ENCODE measurements around the gene SMIM21.

The SMIM21 gene

GRCh38 chr18:75408554-75409506 lies 18.7 kb downstream of the SMIM21 start (continued):
- TF ChIP-seq ZNF600 (tag by site-specific recombination; IDR thresholded peaks at IDR 0.05) (0 out of 2 replicates have a peak, but pooled peaks have one; percentile 14), ZNF837 (tag by site-specific recombination; IDR thresholded peaks at IDR 0.05) (no peak), SALL2 (tag by site-specific recombination; IDR thresholded peaks at IDR 0.05; ENCODE audit: borderline replicate concordance) (no peak), ZNF350 (tag by site-specific recombination; IDR thresholded peaks at IDR 0.05) (no peak), SCRT1 (tag by site-specific recombination; IDR thresholded peaks at IDR 0.05; ENCODE audit: borderline replicate concordance) (no peak), ZBTB6 (tag by site-specific recombination; IDR thresholded peaks at IDR 0.05) (no peak), ZNF211 (tag by site-specific recombination; IDR thresholded peaks at IDR 0.05; ENCODE audit: low read depth) (no peak), HOXD13 (CRISPR knock-in tag; IDR thresholded peaks at IDR 0.05; ENCODE audit: borderline replicate concordance) (no peak), ZNF571 (tag by site-specific recombination; IDR thresholded peaks at IDR 0.05) (no peak), ZNF473 (tag by site-specific recombination; IDR thresholded peaks at IDR 0.05) (no peak), ZNF341 (tag by site-specific recombination; IDR thresholded peaks at IDR 0.05; ENCODE audit: low read depth) (no peak), ZNF707 (tag by site-specific recombination; IDR thresholded peaks at IDR 0.05) (no peak), ZNF423 (tag by site-specific recombination; IDR thresholded peaks at IDR 0.05) (no peak), TSHZ1 (tag by site-specific recombination; IDR thresholded peaks at IDR 0.05; ENCODE audit: borderline replicate concordance) (0 out of 2 replicates have a peak, but pooled peaks have one; percentile 17), ZEB2 (tag by site-specific recombination; IDR thresholded peaks at IDR 0.05) (peak; percentile 84), ZNF416 (tag by site-specific recombination; IDR thresholded peaks at IDR 0.05) (no peak), ZNF558 (tag by site-specific recombination; IDR thresholded peaks at IDR 0.05) (peak; percentile 51; the same call in 1 of the 2 replicates), ZNF140 (tag by site-specific recombination; IDR thresholded peaks at IDR 0.05) (no peak), TCF7L2 (IDR thresholded peaks at IDR 0.05; ENCODE audit: borderline replicate concordance, low read depth, low read length) (no peak), KLF7 (tag by site-specific recombination; IDR thresholded peaks at IDR 0.05; ENCODE audit: borderline replicate concordance) (no peak), GLI2 (tag by site-specific recombination; IDR thresholded peaks at IDR 0.05; ENCODE audit: borderline replicate concordance, low read depth) (no peak), ZBTB20 (tag by site-specific recombination; IDR thresholded peaks at IDR 0.05) (no peak)
- TF ChIP-seq, protein P1, sequence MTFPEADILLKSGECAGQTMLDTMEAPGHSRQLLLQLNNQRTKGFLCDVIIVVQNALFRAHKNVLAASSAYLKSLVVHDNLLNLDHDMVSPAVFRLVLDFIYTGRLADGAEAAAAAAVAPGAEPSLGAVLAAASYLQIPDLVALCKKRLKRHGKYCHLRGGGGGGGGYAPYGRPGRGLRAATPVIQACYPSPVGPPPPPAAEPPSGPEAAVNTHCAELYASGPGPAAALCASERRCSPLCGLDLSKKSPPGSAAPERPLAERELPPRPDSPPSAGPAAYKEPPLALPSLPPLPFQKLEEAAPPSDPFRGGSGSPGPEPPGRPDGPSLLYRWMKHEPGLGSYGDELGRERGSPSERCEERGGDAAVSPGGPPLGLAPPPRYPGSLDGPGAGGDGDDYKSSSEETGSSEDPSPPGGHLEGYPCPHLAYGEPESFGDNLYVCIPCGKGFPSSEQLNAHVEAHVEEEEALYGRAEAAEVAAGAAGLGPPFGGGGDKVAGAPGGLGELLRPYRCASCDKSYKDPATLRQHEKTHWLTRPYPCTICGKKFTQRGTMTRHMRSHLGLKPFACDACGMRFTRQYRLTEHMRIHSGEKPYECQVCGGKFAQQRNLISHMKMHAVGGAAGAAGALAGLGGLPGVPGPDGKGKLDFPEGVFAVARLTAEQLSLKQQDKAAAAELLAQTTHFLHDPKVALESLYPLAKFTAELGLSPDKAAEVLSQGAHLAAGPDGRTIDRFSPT (tag by site-specific recombination; IDR thresholded peaks at IDR 0.05): peak; percentile 68
- TF ChIP-seq, protein P2, sequence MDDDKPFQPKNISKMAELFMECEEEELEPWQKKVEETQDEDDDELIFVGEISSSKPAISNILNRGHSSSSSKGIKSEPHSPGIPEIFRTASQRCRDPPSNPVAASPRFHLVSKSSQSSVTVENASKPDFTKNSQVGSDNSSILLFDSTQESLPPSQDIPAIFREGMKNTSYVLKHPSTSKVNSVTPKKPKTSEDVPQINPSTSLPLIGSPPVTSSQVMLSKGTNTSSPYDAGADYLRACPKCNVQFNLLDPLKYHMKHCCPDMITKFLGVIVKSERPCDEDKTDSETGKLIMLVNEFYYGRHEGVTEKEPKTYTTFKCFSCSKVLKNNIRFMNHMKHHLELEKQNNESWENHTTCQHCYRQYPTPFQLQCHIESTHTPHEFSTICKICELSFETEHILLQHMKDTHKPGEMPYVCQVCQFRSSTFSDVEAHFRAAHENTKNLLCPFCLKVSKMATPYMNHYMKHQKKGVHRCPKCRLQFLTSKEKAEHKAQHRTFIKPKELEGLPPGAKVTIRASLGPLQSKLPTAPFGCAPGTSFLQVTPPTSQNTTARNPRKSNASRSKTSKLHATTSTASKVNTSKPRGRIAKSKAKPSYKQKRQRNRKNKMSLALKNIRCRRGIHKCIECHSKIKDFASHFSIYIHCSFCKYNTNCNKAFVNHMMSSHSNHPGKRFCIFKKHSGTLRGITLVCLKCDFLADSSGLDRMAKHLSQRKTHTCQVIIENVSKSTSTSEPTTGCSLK (tag by site-specific recombination; IDR thresholded peaks at IDR 0.05): no peak
- TF ChIP-seq, protein P3, sequence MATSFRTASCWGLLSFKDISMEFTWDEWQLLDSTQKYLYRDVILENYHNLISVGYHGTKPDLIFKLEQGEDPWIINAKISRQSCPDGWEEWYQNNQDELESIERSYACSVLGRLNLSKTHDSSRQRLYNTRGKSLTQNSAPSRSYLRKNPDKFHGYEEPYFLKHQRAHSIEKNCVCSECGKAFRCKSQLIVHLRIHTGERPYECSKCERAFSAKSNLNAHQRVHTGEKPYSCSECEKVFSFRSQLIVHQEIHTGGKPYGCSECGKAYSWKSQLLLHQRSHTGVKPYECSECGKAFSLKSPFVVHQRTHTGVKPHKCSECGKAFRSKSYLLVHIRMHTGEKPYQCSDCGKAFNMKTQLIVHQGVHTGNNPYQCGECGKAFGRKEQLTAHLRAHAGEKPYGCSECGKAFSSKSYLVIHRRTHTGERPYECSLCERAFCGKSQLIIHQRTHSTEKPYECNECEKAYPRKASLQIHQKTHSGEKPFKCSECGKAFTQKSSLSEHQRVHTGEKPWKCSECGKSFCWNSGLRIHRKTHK (tag by site-specific recombination; IDR thresholded peaks at IDR 0.05): no peak
